OCI-LY3 (cell line): ENCODE results near the gene FCER2.

Source experiments
- H2AFZ ChIP-seq: fragments of 200-600, 300-600 bp; shearing (Covaris generic); 2 replicates; pipeline ENCODE4 v1.6.0; 2014; ENCODE audit warnings: antibody characterized with exemption, low read depth, low read length
- H3K27ac ChIP-seq: fragments of 200-600, 300-600 bp; sonication (generic); 2 replicates; pipeline ENCODE4 v1.5.1; 2014; ENCODE audit warnings: mild to moderate bottlenecking, low read length, moderate library complexity, mixed read lengths
- H3K27me3 ChIP-seq: fragments of 200-600, 300-600 bp; sonication (generic); 2 replicates; pipeline ENCODE4 v1.6.1; 2014; ENCODE audit warnings: low read depth, low read length, mixed read lengths
- H3K36me3 ChIP-seq: fragments of 200-600, 300-600 bp; sonication (generic); replicated peaks from 2 replicates; pipeline ENCODE3; 2014; ENCODE audit warnings: low read depth, low read length, mixed read lengths
- H3K4me1 ChIP-seq: fragments of 300-600, 200-600 bp; sonication (generic); 2 replicates; pipeline ENCODE4 v1.6.1; 2014; ENCODE audit warnings: low read length, mixed read lengths
- H3K4me2 ChIP-seq: fragments of 200-600, 300-600 bp; sonication (generic); 2 replicates; pipeline ENCODE4 v1.6.1; 2014; ENCODE audit warnings: low read length, mixed read lengths
- H3K4me3 ChIP-seq: fragments of 300-600, 200-600 bp; sonication (generic); 2 replicates; pipeline ENCODE4 v1.5.1; 2014; ENCODE audit warnings: antibody characterized with exemption, mild to moderate bottlenecking, low read length, moderate library complexity
- H3K79me2 ChIP-seq: fragments of 300-600, 200-600 bp; shearing (Covaris generic); 2 replicates; pipeline ENCODE4 v1.6.1; 2014; ENCODE audit warnings: mild to moderate bottlenecking, low read length, mixed read lengths
- H3K9ac ChIP-seq: fragments of 300-600, 200-600 bp; shearing (Covaris generic); 2 replicates; pipeline ENCODE4 v1.6.0; 2014; ENCODE audit warnings: mild to moderate bottlenecking, low read length, moderate library complexity
- H3K9me3 ChIP-seq: fragments of 200-600, 300-600 bp; shearing (Covaris generic); 2 replicates; pipeline ENCODE4 v1.6.1; 2014; ENCODE audit warnings: low read length, mixed read lengths; ENCODE audit not compliant: insufficient read depth
- H4K20me1 ChIP-seq: fragments of 200-600, 300-600 bp; sonication (generic); 2 replicates; pipeline ENCODE4 v1.6.1; 2016; ENCODE audit warnings: low read length, mixed read lengths; ENCODE audit not compliant: insufficient read depth
- EZH2phosphoT487 ChIP-seq: fragments of 200-600 bp; shearing (Covaris generic); IDR thresholded peaks from 2 replicates; pipeline ENCODE4 v1.6.1; 2018; ENCODE audit warnings: antibody characterized with exemption, mixed run types, low read depth
- TF ChIP-seq, protein P1 (sequence below): fragments of 200-600, 300-600 bp; sonication (generic); IDR thresholded peaks from 2 replicates; pipeline ENCODE4 v1.5.1; 2014; ENCODE audit warnings: antibody characterized with exemption, low read length, low read depth

Gene FCER2

DNA sequence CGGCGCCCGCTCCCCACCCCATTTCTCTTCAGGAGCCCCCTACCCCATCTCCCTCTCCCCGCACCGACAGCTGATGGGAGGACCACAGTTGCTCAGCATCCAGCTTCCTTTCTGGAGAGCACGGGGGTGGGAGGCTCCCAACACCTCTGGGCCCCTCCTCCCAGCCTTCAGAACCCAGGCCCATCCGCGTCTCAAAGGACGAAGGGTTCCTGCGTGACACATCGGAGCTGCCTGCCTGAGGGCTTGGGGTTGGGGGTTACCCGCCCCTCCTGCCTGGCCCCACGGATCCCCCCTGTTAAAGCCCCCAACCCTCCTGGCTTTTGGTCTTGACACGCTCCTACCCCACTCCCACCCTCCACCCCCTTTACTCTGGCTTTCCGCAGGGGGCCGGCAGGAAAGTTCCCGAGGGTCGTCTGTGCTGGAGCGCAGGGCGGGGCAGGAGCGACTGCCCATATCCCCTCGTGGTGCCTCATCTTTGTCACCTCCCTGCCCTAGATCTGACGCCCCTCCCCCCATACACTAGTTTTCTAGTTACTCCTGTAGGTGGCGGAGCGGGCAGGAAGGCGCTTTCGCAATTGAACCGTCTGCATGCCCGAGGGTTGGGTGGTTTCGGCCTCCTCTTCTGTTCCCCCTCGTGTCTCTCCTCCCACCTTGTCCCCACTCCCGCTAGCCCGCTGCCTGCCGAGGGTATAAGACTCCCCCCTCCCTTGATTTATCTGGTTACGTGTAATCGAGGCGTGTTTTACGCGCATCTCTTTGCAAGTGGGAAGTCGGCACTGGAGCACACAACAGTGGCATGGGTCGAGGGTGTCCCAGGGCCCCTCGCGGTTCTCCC is 20.4 kb downstream of the FCER2 start:
- peak overlapping the region; percentile 93 for H3K9ac ChIP-seq
- TF ChIP-seq EZH2phosphoT487, result no peak
- TF ChIP-seq, protein P1, sequence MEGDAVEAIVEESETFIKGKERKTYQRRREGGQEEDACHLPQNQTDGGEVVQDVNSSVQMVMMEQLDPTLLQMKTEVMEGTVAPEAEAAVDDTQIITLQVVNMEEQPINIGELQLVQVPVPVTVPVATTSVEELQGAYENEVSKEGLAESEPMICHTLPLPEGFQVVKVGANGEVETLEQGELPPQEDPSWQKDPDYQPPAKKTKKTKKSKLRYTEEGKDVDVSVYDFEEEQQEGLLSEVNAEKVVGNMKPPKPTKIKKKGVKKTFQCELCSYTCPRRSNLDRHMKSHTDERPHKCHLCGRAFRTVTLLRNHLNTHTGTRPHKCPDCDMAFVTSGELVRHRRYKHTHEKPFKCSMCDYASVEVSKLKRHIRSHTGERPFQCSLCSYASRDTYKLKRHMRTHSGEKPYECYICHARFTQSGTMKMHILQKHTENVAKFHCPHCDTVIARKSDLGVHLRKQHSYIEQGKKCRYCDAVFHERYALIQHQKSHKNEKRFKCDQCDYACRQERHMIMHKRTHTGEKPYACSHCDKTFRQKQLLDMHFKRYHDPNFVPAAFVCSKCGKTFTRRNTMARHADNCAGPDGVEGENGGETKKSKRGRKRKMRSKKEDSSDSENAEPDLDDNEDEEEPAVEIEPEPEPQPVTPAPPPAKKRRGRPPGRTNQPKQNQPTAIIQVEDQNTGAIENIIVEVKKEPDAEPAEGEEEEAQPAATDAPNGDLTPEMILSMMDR, result peak; percentile 40
- peak overlapping the region; percentile 81 for H3K4me2 ChIP-seq
- no peaks in the 10 kb centered on the region for H3K9me3 ChIP-seq
- peak overlapping the region; percentile 90 for H3K4me3 ChIP-seq
- no peak overlapping the region for H2AFZ ChIP-seq
- H3K79me2 ChIP-seq, result peaks cover 15% of the 10 kb centered on the region
- peaks cover 13% of the 10 kb centered on the region for H3K36me3 ChIP-seq
- no peak overlapping the region for H3K27ac ChIP-seq
- peaks cover 25% of the 10 kb centered on the region for H3K4me1 ChIP-seq
- H3K27me3 ChIP-seq, result peaks cover 20% of the 10 kb centered on the region
- H4K20me1 ChIP-seq, result no peaks in the 10 kb centered on the region

- peaks cover 15% of the 10 kb centered on the region for H3K79me2 ChIP-seq
- peaks cover 13% of the 10 kb centered on the region for H3K36me3 ChIP-seq
- no peaks in the 10 kb centered on the region for H4K20me1 ChIP-seq
- H3K27ac ChIP-seq, result peak within 1 kb of the TSS; percentile 50
- peak within 1 kb of the TSS; percentile 90 for H3K4me2 ChIP-seq
- peak within 1 kb of the TSS; percentile 95 for H2AFZ ChIP-seq
- H3K4me1 ChIP-seq, result peaks cover 25% of the 10 kb centered on the region
- H3K9me3 ChIP-seq, result no peaks in the 10 kb centered on the region
- TF ChIP-seq, protein P1, result peak; percentile 89
- TF ChIP-seq EZH2phosphoT487, result no peak
- H3K4me3 ChIP-seq, result peak within 1 kb of the TSS; percentile 90
- peaks cover 28% of the 10 kb centered on the region for H3K27me3 ChIP-seq
- H3K9ac ChIP-seq, result peak within 1 kb of the TSS; percentile 93
Observed at GRCh38 chr19:7680606-7681339, 21.2 kb downstream of the FCER2 start, which contains the start of gene TRAPPC5. TRAPPC5 (plus strand) TSS chr19:7680833; CDS start chr19:7682254, 1,421 bp downstream.

- H2AFZ ChIP-seq, result peak overlapping the region; percentile 95
Observed at GRCh38 chr19:7679771-7680605, 21.9 kb downstream of the FCER2 start.

More at GRCh38 chr19:7679771-7680605, 21.9 kb downstream of the FCER2 start:
- TF ChIP-seq, protein P1, result no peak
- TF ChIP-seq EZH2phosphoT487, result no peak
- H3K27me3 ChIP-seq, result peaks cover 32% of the 10 kb centered on the region
- no peaks in the 10 kb centered on the region for H4K20me1 ChIP-seq
- H3K27ac ChIP-seq, result no peak overlapping the region
- H3K9me3 ChIP-seq, result no peaks in the 10 kb centered on the region
- peak overlapping the region; percentile 90 for H3K4me2 ChIP-seq
- H3K9ac ChIP-seq, result peak overlapping the region; percentile 43; the same call in 1 of the 2 replicates
- H3K79me2 ChIP-seq, result peaks cover 15% of the 10 kb centered on the region
- peak overlapping the region; percentile 90 for H3K4me3 ChIP-seq
- peaks cover 25% of the 10 kb centered on the region for H3K4me1 ChIP-seq
- H3K36me3 ChIP-seq, result peaks cover 13% of the 10 kb centered on the region
